GM18873 (cell line): ENCODE measurements around the gene FMO3.

Experiments used
- ATAC-seq: cut with Tn5 transposase; IDR thresholded peaks from one replicate; pipeline ENCODE4 v1.9.1; 2021; ENCODE audit warnings: mild to moderate bottlenecking, moderate library complexity, moderate number of reproducible peaks; ENCODE audit not compliant: unreplicated experiment, low FRiP score

Gene FMO3

DNA sequence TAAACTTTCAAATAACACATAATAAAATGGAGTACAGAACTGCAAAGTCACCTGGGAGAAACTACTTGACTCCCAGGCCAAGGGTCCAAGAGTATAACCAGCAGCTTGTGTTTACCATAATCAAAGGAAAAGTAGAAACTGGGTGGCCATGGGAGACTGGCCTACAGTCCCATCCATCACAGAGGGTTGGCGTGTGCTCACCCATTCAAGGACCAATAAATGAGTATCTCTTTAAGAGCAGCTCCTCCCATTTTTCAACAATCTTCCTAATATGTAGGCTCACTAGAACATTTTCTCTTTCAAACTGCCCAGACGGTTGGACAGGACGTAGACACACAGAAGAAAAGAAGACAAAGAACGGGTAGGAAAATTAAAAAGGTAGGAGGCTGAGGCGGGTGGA is at the start of gene FMO3:
Gene FMO3 (plus strand): TSS at position 302 of the 400 bp plus-strand sequence. CDS start 1,754 bp downstream, outside the sequence.
- ATAC-seq, result no peak

- no peak for ATAC-seq
Measured at GRCh38 chr1:171048014-171048413, 42.7 kb upstream of the FMO3 start.

DNA sequence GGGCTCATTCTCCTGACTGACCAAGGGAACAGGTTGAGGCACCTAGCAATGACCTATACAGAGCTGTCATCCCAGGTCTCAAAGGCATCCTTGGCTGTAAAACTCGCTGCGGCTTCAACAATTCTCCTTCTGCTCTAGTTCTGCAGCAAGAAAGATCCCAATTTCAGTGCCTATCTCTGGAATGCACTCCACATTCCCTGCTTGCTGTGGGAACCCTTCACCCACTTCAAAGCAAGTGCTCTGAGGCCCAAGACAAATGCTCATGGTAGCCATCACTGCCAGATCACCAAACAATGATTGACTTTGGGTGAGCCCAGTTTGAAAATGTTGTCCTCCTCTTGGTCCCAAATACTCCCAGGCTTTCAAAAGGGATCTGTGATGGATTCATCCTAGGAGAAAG is 37.7 kb upstream of the FMO3 start:
- ATAC-seq, result no peak

GRCh38 chr1:171055966-171056643 is 34.6 kb upstream of the FMO3 start:
- no peak for ATAC-seq

- no peak for ATAC-seq
Measured at GRCh38 chr1:171061425-171062143, 29.1 kb upstream of the FMO3 start.

DNA sequence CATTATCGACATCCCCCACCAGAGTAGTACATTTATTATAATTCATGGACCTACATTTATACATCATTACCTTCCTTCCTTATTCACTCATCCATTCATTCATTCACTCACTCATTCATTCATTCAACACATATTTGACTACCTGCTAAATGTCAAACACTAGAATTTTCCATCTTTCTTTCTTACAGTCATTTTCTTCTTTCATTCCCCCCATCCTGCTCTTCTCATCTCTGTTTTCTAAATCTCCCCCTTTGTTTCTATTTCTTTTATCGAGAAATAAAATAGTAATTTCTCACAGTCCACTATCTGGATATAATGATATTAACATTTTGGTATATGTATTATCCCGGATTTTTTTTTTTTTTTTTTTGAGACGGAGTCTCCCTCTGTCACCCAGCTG is 27.8 kb upstream of the FMO3 start:
- ATAC-seq, result no peak

DNA sequence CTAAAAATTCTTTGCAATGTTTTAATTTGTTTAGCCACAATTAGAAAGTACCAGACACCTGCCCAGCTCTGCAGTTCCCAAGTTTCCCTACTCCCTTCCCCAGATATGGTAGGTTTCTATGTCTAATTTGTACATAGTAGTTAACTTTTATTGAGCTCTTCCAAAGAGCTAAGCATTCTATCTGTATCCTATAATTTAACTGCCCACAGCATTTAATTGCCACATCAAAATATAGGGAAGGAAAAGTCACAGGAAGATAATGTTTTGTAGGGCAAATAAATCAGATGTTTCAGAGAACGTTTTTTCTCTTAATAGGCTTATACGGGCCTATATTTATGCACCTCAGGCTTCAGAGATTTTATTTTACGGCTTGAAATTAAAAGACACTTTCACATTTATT is 15.7 kb upstream of the FMO3 start:
- no peak for ATAC-seq

DNA sequence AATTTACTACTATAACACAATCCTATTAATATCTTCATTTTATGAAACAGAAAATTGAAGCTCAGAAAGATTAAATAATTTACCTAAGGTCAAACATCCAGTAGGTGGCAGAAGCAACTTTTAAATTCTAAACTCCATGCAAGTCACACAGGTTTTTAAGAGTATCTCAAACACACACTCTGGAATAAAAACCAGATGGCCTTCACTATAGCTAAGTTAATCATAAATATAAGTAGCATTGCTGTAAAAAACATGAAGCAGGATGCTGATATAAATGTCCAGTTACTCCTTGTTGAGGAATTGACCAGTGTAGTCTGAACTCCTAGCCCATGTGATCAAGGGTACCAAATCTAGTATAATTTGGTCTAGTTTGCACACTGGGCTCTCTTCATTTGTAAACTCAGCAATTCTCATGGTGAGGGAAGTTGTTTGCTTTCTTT is 9.4 kb upstream of the FMO3 start:
- no peak for ATAC-seq

DNA sequence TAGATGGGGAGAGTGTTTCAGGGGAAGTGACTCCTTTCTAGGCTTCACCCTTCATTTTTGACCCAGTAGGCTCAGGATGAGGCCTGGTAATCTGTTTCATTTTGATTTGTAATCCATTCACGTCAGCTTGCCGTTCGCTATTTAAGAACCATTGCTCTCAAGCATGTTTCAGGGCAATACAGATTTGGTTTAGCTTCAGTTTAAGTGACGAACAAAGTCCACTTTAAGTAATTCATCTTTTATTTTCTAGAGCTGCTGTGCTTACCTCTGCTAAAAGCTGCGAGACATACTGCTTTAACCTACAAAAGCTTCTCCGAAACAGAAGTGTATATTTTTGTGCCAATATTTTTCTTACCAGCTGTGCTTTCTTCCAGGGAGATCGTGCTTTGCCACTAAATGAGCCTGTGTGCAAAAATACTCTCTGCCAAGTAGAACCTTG is 8.9 kb upstream of the FMO3 start:
- no peak for ATAC-seq

- no peak for ATAC-seq
Measured at GRCh38 chr1:171082606-171083005, 8.1 kb upstream of the FMO3 start.

DNA sequence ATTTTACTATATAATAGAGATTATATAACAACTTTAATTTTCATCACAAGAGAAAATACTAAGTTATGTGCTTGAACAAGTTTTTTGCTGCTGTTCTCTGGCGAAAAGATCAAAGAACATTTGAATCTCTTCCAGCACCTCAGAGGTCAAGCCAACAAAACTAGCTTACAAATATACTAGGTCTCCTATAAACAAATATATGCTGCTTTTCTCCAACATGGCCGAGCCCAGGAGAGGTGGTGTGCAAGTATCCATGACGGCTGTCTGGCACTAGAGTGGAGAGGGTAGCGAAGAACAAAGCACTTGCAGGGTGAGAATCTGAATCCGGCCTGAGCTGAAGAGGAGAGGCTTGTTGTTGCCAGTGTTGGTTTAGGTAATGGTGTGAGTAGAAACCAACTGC is 7.5 kb upstream of the FMO3 start:
- no peak for ATAC-seq

DNA sequence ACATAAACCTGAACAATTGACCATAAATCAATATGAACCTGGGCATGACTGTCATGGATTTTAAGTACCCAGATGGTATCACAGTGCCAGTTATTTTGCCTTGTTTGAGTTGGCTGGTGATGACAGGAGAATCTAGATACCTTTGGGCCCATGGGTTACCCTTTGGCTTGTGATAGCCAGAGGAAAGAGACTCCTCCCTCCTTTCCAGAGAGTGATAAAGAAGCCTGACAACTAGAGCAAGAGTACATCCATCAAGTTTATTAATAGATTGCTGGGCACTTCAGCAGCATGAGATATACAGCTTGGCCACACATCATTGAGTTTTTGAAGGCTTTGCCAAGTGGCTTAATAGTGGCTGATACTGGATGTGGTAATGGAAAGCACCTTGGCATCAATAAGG is 6.6 kb upstream of the FMO3 start:
- no peak for ATAC-seq

DNA sequence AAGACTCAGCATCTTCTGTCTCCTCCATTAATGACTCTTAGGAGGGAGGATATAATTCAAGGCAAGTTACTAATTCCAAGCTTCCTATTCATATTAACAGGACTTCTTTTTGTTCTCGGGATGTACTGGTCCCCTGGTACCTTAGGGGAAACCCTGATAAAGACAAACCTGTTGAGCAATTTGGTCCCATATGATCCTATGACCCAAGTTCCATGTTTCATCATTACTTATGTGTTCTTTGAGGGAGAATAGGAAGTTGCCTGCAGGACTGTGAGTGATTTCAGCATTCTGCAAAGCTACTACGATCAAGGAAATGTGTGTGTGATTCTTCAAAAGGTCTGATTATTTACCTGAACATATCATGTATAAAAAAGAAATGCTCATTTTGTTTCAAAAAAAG is 5.8 kb upstream of the FMO3 start:
- ATAC-seq, result no peak

- no peak for ATAC-seq
Measured at GRCh38 chr1:171087896-171088295, 2.8 kb upstream of the FMO3 start.

DNA sequence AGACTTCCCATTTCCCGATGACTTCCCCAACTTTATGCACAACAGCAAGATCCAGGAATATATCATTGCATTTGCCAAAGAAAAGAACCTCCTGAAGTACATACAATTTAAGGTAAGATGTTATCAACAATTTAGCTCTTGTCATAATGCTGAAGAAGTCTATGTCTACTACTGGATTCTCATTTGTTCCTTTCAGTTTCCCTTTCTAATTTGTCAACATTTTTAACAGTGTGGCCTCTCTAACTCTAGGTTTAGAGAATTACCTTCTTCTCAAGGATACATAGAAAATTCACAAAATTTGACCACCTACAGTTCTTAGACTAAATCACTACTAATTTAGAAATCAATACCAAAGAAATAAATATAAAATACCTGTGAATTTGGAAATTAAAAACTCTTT is 13.2 kb downstream of the FMO3 start:
- no peak for ATAC-seq

DNA sequence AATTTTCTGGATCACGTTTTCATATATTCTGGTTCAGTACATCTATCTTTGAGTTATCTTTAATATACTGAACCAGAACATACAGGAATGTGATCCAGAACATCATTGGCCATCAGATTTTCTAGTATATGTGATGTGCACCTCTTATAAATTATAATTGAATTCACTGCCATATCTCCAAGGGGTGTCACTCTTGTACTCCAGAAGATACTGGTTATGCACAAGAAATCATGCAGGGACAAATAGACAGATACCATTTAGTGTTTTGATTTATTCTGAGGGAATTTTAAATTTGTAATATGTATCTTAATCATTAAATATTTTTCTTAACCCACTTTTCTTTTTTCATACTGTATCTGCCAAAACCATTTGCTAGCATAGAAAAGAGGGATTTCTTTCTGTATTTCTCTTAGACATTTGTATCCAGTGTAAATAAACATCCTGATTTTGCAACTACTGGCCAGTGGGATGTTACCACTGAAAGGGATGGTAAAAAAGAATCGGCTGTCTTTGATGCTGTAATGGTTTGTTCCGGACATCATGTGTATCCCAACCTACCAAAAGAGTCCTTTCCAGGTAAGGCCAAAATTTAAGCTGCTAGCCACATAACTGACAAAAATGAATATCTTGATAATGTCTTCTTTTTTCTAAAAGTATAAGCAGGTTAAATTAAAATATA is 16.7 kb downstream of the FMO3 start:
- ATAC-seq, result no peak

- ATAC-seq, result no peak
Measured at GRCh38 chr1:171107969-171108368, 17.3 kb downstream of the FMO3 start.

DNA sequence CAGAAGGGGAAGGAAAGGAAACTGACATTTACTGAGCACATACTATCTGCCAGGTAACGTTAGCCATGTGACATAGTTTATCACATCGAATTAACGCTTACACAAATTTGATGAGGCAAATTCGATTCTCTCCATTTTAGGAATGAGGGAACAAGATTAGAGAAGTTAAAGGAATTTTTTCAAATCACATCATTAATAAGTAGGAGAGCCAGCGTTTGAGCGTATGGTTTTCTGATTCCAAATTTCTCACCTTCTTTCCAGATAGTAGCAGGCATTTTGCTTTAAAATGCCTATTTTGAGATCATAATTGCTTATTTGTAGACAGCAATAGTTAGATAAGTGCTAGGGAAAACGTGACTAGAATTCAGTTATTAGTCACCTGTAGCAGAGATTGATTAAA is 19.3 kb downstream of the FMO3 start:
- ATAC-seq, result no peak

DNA sequence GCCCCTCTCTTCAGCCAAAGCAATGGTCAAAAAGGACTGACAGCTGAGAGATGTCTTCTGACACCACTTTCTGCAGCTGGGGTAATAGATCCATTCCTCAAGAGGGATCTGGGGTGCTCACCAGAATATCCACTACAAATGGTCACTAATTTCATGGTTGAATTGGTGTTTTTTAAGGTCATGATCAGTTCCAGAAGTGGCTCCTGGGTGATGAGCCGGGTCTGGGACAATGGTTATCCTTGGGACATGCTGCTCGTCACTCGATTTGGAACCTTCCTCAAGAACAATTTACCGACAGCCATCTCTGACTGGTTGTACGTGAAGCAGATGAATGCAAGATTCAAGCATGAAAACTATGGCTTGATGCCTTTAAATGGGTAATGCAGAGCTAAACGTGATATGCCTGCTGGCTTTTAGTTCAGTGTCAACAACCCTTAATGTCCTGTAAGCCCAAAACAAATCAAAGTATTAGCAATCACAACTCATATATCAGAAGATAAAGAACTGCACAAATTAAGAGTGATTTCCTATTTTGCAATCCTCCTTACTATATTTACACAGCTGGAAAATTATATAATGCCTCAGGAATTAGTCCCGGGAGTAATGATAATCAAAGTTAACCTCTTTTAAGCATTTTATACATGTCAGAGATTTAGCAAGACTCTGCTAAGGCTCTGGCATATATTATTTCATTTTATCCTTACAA is 20.1 kb downstream of the FMO3 start:
- no peak for ATAC-seq

- ATAC-seq, result no peak
Measured at GRCh38 chr1:171112119-171112518, 21.4 kb downstream of the FMO3 start.

DNA sequence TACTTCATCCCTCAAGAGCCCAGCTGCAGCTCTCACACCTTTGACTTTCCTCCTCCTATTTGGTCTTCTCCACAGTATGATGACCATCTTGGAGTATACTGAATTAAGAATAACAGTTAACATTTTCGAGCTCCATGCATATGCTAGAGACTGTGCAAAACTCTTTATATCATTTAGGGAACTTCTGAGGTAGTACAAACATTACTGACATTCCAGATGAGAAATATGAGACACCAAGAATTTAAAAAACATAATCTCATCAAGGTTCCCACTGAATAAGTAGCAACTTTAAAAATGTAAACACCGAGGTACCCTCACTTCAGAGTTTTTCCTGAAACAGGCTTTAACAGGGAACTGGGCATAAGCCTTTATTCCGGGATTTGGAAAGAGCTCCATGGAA is 22.7 kb downstream of the FMO3 start:
- no peak for ATAC-seq
